GM23248 (cell line): ENCODE results near the gene ELANE.

ENCODE experiments used
- EZH2 ChIP-seq: fragments of 200-600 bp; sonication (generic); IDR thresholded peaks from 2 replicates; pipeline ENCODE4 v1.6.1; 2018; ENCODE audit warnings: antibody characterized with exemption, mild to moderate bottlenecking; ENCODE audit not compliant: insufficient read depth, poor library complexity, severe bottlenecking
- EZH2phosphoT487 ChIP-seq: fragments of 200-600 bp; sonication (generic); IDR thresholded peaks from 2 replicates; pipeline ENCODE4 v1.6.1; 2018; ENCODE audit warnings: antibody characterized with exemption, moderate library complexity, mild to moderate bottlenecking, low read depth; ENCODE audit not compliant: insufficient read depth

DNA sequence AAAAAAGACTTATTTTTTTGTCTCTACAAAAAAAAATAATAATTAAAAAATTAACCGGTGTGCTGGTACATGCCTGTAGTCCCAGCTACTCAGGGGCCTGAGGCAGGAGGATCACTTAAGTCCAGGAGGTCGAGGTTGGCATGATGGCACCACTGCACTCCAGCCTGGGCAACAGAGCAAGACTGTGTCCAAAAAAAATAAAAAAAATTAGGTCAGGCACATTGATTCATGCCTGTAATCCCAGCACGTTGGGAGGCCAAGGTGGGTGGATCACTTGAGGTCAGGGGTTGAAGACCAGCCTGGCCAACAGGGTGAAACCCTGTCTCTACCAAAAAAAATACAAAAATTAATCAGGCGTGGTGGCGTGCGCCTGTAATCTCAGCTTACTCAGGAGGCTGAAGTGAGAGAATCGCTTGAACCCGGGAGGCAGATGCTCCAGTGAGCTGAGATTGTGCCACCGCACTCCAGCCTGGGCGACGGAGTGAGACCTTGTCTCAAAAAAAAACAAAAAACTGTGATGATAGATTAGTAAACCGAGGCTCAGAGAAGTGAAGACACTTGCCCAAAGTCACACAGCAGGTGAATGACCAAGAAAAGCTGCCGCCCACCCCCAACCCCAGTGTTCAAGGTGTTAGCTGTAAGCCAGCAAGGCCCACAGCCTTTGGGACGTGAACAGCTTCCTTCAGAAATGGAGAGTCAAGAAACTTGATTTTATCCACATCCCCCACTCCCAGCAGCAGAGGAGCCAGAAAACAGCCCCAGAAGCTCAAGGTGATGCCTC, 50.5 kb downstream of the ELANE start:
- TF ChIP-seq EZH2phosphoT487 (no peak), EZH2 (no peak)
